GM23338 (cell line): ENCODE measurements around the gene CDK5. TPM values are rescaled to one million over a fixed set of nuclear protein-coding genes. Genes with fewer than 3 reads are reported as not detected.

Experiments
- ATAC-seq: fragments of 200-7000 bp; cut with Tn5 transposase; 3 replicates; pipeline ENCODE4 v1.9.1; 2020
- DNase-seq: peaks from one replicate; pipeline ENCODE4 v3.0.0-alpha.2; 2015; ENCODE audit warnings: low spot score
- H2AFZ ChIP-seq: fragments of 200-600 bp; sonication (generic); 2 replicates; pipeline ENCODE4 v1.8.0; 2016; ENCODE audit warnings: antibody characterized with exemption, mild to moderate bottlenecking, moderate library complexity
- H3F3A ChIP-seq: fragments of 200-600 bp; sonication (generic); replicated peaks from 2 replicates; pipeline ENCODE4 v1.8.0; 2017; ENCODE audit warnings: antibody characterized with exemption, mixed run types, low read depth
- H3K27ac ChIP-seq: fragments of 200-600 bp; sonication (generic); 2 replicates; pipeline ENCODE4 v1.6.1; 2016; ENCODE audit warnings: low read depth
- H3K27me3 ChIP-seq: fragments of 200-600 bp; sonication (generic); 2 replicates; pipeline ENCODE4 v1.8.0; 2016; ENCODE audit warnings: mild to moderate bottlenecking, mixed run types, moderate library complexity; ENCODE audit not compliant: insufficient read depth
- H3K36me3 ChIP-seq: fragments of 200-600 bp; sonication (generic); 2 replicates; pipeline ENCODE4 v1.8.0; 2016; ENCODE audit warnings: mild to moderate bottlenecking; ENCODE audit not compliant: insufficient read depth
- H3K4me1 ChIP-seq: fragments of 200-600 bp; sonication (generic); 2 replicates; pipeline ENCODE4 v1.8.0; 2016; ENCODE audit warnings: mild to moderate bottlenecking, moderate library complexity; ENCODE audit not compliant: insufficient read depth
- H3K4me2 ChIP-seq: fragments of 200-600 bp; sonication (generic); 2 replicates; pipeline ENCODE4 v1.7.1; 2017; ENCODE audit warnings: mixed run types
- H3K4me3 ChIP-seq: fragments of 200-600 bp; sonication (generic); 2 replicates; pipeline ENCODE4 v1.6.1; 2016; ENCODE audit warnings: mixed run types
- H3K79me2 ChIP-seq: fragments of 200-600 bp; sonication (generic); replicated peaks from 2 replicates; pipeline ENCODE4 v1.8.0; 2017; ENCODE audit warnings: mild to moderate bottlenecking; ENCODE audit not compliant: insufficient read depth
- H3K9me2 ChIP-seq: fragments of 200-600 bp; sonication (generic); 2 replicates; pipeline ENCODE4 v1.8.0; 2017; ENCODE audit not compliant: insufficient read depth
- H4K20me1 ChIP-seq: fragments of 200-600 bp; sonication (generic); replicated peaks from 2 replicates; pipeline ENCODE4 v1.8.0; 2017; ENCODE audit warnings: mild to moderate bottlenecking; ENCODE audit not compliant: insufficient read depth
- H3K27ac Mint-ChIP-seq: 2 replicates; pipeline ENCODE4 v1.8.0; 2020; ENCODE audit warnings: inconsistent platforms, mild to moderate bottlenecking, moderate library complexity, mixed read lengths
- H3K27me3 Mint-ChIP-seq: 3 replicates; pipeline ENCODE4 v1.8.0; 2022; ENCODE audit warnings: low read depth, mild to moderate bottlenecking, moderate library complexity, mixed read lengths, inconsistent platforms; ENCODE audit not compliant: insufficient read depth, poor library complexity
- H3K36me3 Mint-ChIP-seq: 3 replicates; pipeline ENCODE4 v1.8.0; 2021; ENCODE audit warnings: low read depth, mild to moderate bottlenecking, inconsistent platforms, moderate library complexity, mixed read lengths
- H3K4me1 Mint-ChIP-seq: 3 replicates; pipeline ENCODE4 v1.8.0; 2020; ENCODE audit warnings: mild to moderate bottlenecking, inconsistent platforms, mixed read lengths
- H3K4me3 Mint-ChIP-seq: 3 replicates; pipeline ENCODE4 v1.8.0; 2021; ENCODE audit warnings: moderate library complexity, mild to moderate bottlenecking, inconsistent platforms, mixed read lengths
- H3K9me3 Mint-ChIP-seq: 3 replicates; pipeline ENCODE4 v1.8.0; 2020; ENCODE audit warnings: moderate library complexity, mild to moderate bottlenecking, inconsistent platforms, mixed read lengths
- polyA plus RNA-seq: library from polyadenylated mRNA; unstranded; fragments of >200 nt; fragmentation: Nextera tagmentation; extraction: Ambion mirVana; gene quantifications from 2 replicates; pipeline ENCODE4 v1.2.1, GENCODE V29; 2016
- total RNA-seq: library from RNA; depleted of rRNA; stranded (reverse); fragments of >200 nt; shearing (Covaris generic); gene quantifications from 2 replicates; pipeline ENCODE4 v1.2.3, GENCODE V29; 2014
- TF ChIP-seq, protein P1 (sequence below), 2 experiments: fragments of 200-600 bp in 1 of 2; sonication (generic) in 1 of 2; conservative IDR thresholded peaks; 2 replicates each; pipeline versions ENCODE4 v1.5.1 to v1.6.1; 2016 to 2017; ENCODE audit warnings: antibody characterized with exemption in 2 of 2, low read depth in 2 of 2, mild to moderate bottlenecking in 2 of 2, moderate library complexity in 1 of 2
- TF ChIP-seq, protein P2 (sequence below): IDR thresholded peaks from 2 replicates; pipeline ENCODE4 v1.6.1; 2016; ENCODE audit warnings: antibody characterized with exemption
- TF ChIP-seq, protein P3 (sequence below): IDR thresholded peaks from one replicate; pipeline ENCODE4 v1.6.1; 2018; ENCODE audit warnings: antibody characterized with exemption; ENCODE audit not compliant: unreplicated experiment

Gene CDK5
- total and polyA plus RNA-seq, 2 experiments from 2014 or later, result 19.8 to 27.1 TPM

GRCh38 chr7:151056666-151057505 lies 811 bp downstream of the CDK5 start:
- H3K27ac ChIP-seq, result no peak overlapping the region
- H3K4me1 ChIP-seq, result peaks cover 29% of the 10 kb centered on the region
- H3K9me3 Mint-ChIP-seq, result no peaks in the 10 kb centered on the region
- H3K27me3 Mint-ChIP-seq, result peaks cover 40% of the 10 kb centered on the region
- H3K4me3 ChIP-seq, result peak overlapping the region; percentile 99
- peak; percentile 8 for ATAC-seq
- peak overlapping the region; percentile 86 for H3K4me3 Mint-ChIP-seq
- H3K27ac Mint-ChIP-seq, result no peak overlapping the region
- peak overlapping the region; percentile 94 for H3K4me2 ChIP-seq
- H3K4me1 Mint-ChIP-seq, result peaks cover 43% of the 10 kb centered on the region
- H3K36me3 ChIP-seq, result no peaks in the 10 kb centered on the region
- H2AFZ ChIP-seq, result peak overlapping the region; percentile 72; the same call in 1 of the 2 replicates
- peaks cover 12% of the 10 kb centered on the region for H3F3A ChIP-seq
- H3K9me2 ChIP-seq, result no peaks in the 10 kb centered on the region
- peak; percentile 76 for DNase-seq
- TF ChIP-seq, protein P1, sequence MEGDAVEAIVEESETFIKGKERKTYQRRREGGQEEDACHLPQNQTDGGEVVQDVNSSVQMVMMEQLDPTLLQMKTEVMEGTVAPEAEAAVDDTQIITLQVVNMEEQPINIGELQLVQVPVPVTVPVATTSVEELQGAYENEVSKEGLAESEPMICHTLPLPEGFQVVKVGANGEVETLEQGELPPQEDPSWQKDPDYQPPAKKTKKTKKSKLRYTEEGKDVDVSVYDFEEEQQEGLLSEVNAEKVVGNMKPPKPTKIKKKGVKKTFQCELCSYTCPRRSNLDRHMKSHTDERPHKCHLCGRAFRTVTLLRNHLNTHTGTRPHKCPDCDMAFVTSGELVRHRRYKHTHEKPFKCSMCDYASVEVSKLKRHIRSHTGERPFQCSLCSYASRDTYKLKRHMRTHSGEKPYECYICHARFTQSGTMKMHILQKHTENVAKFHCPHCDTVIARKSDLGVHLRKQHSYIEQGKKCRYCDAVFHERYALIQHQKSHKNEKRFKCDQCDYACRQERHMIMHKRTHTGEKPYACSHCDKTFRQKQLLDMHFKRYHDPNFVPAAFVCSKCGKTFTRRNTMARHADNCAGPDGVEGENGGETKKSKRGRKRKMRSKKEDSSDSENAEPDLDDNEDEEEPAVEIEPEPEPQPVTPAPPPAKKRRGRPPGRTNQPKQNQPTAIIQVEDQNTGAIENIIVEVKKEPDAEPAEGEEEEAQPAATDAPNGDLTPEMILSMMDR (conservative IDR thresholded peaks at IDR 0.05; ENCODE audit: low read depth in 2 of 2), result peak; percentile 24 to 29
- TF ChIP-seq, protein P2, sequence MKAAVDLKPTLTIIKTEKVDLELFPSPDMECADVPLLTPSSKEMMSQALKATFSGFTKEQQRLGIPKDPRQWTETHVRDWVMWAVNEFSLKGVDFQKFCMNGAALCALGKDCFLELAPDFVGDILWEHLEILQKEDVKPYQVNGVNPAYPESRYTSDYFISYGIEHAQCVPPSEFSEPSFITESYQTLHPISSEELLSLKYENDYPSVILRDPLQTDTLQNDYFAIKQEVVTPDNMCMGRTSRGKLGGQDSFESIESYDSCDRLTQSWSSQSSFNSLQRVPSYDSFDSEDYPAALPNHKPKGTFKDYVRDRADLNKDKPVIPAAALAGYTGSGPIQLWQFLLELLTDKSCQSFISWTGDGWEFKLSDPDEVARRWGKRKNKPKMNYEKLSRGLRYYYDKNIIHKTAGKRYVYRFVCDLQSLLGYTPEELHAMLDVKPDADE, result no peak
- 0 out of 2 replicates have a peak, but pooled peaks cover 3% of the 10 kb centered on the region for H3K79me2 ChIP-seq
- peaks cover 36% of the 10 kb centered on the region for H3K27me3 ChIP-seq
- no peaks in the 10 kb centered on the region for H3K36me3 Mint-ChIP-seq
- H4K20me1 ChIP-seq, result no peaks in the 10 kb centered on the region; the same call in 1 of the 2 replicates

- Histone ChIP-seq H3K79me2 (0 out of 2 replicates have a peak, but pooled peaks cover 3% of the 10 kb centered on the region), H3K27ac (no peak overlapping the region), H2AFZ (no peak overlapping the region), H4K20me1 (no peaks in the 10 kb centered on the region; the same call in 1 of the 2 replicates), H3K36me3 (no peaks in the 10 kb centered on the region), H3K27me3 (peaks cover 35% of the 10 kb centered on the region), H3K4me2 (peak overlapping the region; percentile 94), H3F3A (peaks cover 6% of the 10 kb centered on the region; the same call in 1 of the 2 replicates), H3K4me1 (peaks cover 23% of the 10 kb centered on the region), H3K9me2 (no peaks in the 10 kb centered on the region), H3K4me3 (peak overlapping the region; percentile 99; the same call in 1 of the 2 replicates)
- peak overlapping the region; percentile 86 for H3K4me3 Mint-ChIP-seq
- DNase-seq, result no peak
- H3K27ac Mint-ChIP-seq, result no peak overlapping the region
- ATAC-seq, result no peak
- no peaks in the 10 kb centered on the region for H3K36me3 Mint-ChIP-seq
- peaks cover 39% of the 10 kb centered on the region for H3K27me3 Mint-ChIP-seq
- TF ChIP-seq, protein P1 (conservative IDR thresholded peaks at IDR 0.05; ENCODE audit: low read depth in 2 of 2), result 0 out of 4 replicates have a peak, but pooled peaks of 1 of the 2 experiments have one; percentile 7
- TF ChIP-seq, protein P3, sequence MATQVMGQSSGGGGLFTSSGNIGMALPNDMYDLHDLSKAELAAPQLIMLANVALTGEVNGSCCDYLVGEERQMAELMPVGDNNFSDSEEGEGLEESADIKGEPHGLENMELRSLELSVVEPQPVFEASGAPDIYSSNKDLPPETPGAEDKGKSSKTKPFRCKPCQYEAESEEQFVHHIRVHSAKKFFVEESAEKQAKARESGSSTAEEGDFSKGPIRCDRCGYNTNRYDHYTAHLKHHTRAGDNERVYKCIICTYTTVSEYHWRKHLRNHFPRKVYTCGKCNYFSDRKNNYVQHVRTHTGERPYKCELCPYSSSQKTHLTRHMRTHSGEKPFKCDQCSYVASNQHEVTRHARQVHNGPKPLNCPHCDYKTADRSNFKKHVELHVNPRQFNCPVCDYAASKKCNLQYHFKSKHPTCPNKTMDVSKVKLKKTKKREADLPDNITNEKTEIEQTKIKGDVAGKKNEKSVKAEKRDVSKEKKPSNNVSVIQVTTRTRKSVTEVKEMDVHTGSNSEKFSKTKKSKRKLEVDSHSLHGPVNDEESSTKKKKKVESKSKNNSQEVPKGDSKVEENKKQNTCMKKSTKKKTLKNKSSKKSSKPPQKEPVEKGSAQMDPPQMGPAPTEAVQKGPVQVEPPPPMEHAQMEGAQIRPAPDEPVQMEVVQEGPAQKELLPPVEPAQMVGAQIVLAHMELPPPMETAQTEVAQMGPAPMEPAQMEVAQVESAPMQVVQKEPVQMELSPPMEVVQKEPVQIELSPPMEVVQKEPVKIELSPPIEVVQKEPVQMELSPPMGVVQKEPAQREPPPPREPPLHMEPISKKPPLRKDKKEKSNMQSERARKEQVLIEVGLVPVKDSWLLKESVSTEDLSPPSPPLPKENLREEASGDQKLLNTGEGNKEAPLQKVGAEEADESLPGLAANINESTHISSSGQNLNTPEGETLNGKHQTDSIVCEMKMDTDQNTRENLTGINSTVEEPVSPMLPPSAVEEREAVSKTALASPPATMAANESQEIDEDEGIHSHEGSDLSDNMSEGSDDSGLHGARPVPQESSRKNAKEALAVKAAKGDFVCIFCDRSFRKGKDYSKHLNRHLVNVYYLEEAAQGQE, result no peak
- no peaks in the 10 kb centered on the region for H3K9me3 Mint-ChIP-seq
- peaks cover 37% of the 10 kb centered on the region for H3K4me1 Mint-ChIP-seq
Measured at GRCh38 chr7:151056283-151056665, 1.4 kb downstream of the CDK5 start.
